NOMO-1 treated with dmso at 0.1 percent for 144 hours (cell line): ENCODE measurements around the gene RAET1G.
"Not testable (repeated sequence)": the region's sequence is repeated elsewhere in the genome, so short reads cannot be mapped to it uniquely, and the experiment has no call there.

ENCODE experiments used
- DNase-seq: peaks from one replicate; lab custom pipeline; 2025; ENCODE audit not compliant: unreplicated experiment; lab: John Stamatoyannopoulos, UW

The RAET1G gene

GRCh38 chr6:149897855-149898744, 24.8 kb downstream of the RAET1G start, which contains the start of gene RAET1E:
Gene RAET1E, minus strand, starts transcription at chr6:149898113. Its CDS starts 7,212 bp downstream, at chr6:149890901.
- DNase-seq = no peak

GRCh38 chr6:149897015-149897697, 25.8 kb downstream of the RAET1G start:
- DNase-seq = no peak

DNA sequence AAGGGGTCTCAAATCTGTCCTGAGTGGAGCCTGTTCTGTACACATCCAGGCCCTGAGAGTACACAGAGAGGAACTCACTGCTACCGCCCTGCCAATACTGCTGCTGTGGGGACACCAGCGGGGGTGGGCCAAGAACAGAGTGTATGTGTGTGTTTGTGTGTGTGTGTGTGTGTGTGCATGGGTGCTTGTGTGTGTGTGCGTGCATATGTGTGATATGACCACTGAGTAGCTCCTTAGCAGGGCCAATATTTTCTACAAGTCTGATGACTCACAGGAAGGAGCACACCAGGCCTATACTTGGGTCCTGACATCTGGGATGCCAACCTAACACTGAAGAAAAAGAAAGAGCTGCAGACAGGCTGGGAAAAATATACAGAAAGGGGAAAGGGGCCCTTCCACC, 26.4 kb downstream of the RAET1G start:
- DNase-seq = no peak

- DNase-seq = no peak
Observed at GRCh38 chr6:149895833-149896271, 27.1 kb downstream of the RAET1G start.

DNA sequence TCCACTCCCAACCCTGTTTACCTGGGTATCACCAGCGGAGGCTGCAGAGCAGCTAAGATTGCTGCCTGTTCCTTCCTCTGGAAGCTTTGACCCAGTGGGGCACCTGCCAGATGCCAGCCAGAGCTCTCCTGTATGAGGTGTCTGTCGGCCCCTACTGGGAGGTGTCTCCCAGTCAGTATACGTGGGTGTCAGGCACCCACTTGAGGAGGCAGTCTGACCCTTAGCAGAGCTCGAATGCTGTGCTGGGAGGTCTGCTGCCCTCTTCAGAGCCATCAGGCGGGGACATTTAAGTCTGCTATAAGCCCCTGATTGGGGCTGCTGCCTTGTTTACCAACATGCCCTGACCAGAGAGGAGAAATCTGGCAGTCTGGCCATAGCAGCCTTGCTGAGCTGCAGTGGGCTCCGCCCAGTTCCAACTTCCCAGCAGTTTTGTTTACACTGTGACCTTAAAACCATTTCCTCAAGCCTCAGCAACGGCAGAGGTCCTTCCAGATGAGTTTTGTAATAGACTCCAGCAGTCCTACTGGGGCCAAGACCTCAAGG, 27.8 kb downstream of the RAET1G start:
- DNase-seq = no peak

DNA sequence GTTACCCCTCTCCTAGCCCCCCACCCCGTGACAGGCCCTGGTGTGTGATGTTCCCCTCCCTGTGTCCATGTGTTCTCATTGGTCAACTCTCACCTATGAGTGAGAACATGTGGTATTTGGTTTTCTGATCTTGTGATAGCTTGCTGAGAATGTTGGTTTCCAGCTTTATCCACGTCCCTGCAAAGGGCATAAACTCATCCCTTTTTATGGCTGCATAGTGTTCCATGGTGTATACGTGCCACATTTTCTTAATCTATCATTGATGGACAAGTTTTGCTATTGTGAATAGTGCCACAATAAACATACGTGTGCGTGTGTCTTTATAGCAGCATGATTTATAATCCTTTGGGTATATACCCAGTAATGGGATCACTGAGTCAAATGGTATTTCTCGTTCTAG, 31.1 kb downstream of the RAET1G start:
- not testable (repeated sequence) for DNase-seq

GRCh38 chr6:149891259-149891658, 31.7 kb downstream of the RAET1G start:
- no peak for DNase-seq

DNA sequence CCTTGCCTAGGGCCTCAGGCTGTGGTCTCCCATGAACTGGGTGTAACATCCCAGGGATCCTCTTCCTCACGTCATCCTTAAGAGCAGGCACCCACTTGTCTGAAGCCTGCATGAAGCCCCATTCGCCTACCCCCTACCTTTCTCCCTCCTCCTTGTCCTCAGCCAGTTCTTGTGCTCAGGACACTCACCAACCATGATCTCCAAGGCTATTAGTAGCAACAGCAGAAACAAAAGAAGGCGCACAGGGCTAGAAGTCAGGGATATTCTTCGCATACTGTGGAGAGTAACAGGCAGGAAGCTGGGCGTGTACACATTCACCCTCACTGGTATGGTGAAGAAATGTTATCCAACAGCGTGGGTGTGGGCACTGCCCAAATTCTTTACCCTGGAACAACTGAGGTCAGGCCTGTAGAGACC, 32.3 kb downstream of the RAET1G start:
- no peak for DNase-seq

- no peak for DNase-seq
Observed at GRCh38 chr6:149889326-149889725, 33.6 kb downstream of the RAET1G start.

- peak; percentile 69 for DNase-seq
Observed at GRCh38 chr6:149888659-149889058, 34.3 kb downstream of the RAET1G start.

DNA sequence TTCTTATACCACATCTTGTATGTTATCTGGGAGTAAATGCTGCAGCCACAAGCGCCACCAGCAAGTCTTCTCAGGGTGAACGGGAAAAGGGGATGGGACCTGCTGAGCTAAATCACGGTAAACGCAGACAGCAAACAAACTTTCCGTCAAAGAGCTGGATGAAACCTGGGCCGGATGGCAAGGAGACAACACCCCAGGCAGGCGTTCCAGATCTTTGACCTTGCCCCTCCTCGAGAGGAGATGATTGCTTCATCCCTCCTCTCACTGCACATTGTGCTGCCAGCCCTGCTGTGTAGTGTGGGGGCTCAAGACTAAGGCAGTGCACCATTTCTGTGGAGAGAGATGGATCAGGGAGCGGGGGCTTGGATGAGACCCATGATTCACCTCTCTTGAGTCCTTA, 34.8 kb downstream of the RAET1G start:
- DNase-seq = no peak

GRCh38 chr6:149887343-149887742, 35.6 kb downstream of the RAET1G start:
- DNase-seq = no peak

- DNase-seq = no peak
Observed at GRCh38 chr6:149885888-149886287, 37.0 kb downstream of the RAET1G start.

DNA sequence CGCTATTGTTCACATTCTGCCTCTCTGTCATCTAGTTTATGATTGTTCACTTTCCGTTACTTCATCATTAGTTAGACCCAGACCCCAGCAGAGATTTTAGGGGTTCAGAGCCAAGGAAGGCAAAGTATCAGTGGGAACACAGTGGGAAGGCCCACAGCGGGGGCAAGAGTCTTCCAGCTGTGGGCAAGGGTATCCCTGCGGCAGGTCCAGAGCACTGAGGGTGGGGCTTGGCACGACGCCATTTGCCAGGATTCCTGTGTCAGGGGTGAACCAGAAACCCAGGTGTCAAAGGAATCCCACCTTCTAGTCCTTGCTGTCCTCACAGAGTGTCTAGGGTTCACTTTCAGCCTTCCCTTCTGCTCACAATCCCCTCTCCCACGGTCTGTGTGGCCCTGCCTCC, 38.3 kb downstream of the RAET1G start:
- no peak for DNase-seq

GRCh38 chr6:149884215-149884614, 38.7 kb downstream of the RAET1G start:
- no peak for DNase-seq

GRCh38 chr6:149881860-149882259, 41.1 kb downstream of the RAET1G start:
- DNase-seq = no peak

DNA sequence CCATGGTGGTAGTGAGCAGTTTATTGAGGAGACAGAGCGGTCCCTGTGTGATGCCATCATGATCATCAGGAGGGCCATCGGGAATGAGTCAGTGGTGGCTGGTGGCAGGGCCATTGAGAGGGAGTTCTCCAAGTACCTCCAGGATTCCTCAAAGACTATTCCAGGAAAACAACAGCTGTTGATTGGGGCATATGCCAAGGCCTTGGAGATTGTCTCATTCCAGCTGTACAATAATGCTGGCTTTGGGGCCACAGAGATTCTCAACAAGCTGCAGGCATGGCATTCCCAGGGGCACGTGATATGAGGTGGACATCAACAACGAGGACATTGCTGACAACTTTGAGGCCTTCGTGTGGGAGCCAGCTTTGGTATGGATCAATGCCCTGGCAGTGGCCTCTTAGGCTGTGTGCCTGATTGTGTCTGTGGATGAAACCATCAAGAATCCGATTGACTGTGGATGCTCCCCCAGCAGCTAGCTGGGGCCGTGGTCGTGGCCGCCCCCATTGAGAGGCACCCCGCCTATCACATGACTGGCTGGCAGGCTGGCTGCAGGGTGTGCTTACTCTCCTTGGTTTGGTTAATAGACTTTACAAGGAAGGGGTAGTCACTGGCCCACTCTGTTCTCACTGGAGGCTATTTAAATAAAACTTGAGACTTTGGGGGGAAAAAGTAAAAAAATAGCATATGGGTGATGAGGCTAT, 41.7 kb downstream of the RAET1G start:
- DNase-seq = no peak

GRCh38 chr6:149877659-149878058, 45.3 kb downstream of the RAET1G start:
- DNase-seq = no peak

- DNase-seq = no peak
Observed at GRCh38 chr6:149876241-149876933, 46.5 kb downstream of the RAET1G start.

DNA sequence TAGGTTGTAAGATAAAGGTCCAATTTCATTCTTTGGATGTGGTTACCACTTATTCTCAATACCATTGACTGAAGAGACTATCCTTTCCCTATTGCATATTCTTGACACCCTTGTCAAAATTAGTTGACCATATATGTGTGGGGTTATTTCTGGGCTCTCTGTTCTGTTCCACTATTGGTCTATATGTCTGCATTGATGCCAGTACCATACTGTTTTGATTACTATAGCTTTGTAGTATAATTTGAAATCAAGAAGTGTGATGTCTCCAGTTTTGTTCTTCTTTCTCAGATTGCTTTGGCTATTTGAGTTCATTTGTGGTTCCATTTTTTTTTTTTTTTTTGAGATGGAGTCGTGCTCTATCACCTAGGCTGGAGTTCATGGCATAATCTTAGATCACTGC, 50.7 kb downstream of the RAET1G start:
- DNase-seq = no peak

DNA sequence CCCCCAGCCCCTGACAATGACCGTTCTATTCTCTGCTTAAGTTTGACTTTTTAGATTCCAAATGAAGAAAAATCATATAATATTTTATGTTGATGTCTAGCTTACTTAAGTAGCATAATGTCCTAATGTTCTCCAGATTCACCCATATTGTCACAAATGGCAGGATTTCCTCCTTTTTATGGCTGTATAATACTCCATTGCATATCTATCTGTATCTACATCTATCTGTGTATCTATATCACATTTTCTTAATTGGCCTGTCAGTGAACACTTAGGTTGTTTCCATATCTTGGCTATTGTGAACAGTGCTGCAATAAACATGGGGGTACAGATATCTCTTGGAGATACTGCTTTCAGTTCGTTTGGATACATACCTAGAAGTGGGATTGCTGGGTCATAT, 51.7 kb downstream of the RAET1G start:
- no peak for DNase-seq
